Activated CD4-positive, CD25-positive, alpha-beta regulatory T cell treated with anti-CD3 and anti-CD28 coated beads, Interleukin-2, amount 50 U/mL, for 24 hours (primary cell): Measurements from ENCODE around the gene IQSEC1.

ENCODE experiments used
- ATAC-seq, 2 donors: fragments of 150-1000 bp; cut with Tn5 transposase; one replicate each; pipeline ENCODE4 v1.10.0; 2021; ENCODE audit warnings: mild to moderate bottlenecking in 1 of 2, moderate library complexity in 1 of 2

Gene IQSEC1

DNA sequence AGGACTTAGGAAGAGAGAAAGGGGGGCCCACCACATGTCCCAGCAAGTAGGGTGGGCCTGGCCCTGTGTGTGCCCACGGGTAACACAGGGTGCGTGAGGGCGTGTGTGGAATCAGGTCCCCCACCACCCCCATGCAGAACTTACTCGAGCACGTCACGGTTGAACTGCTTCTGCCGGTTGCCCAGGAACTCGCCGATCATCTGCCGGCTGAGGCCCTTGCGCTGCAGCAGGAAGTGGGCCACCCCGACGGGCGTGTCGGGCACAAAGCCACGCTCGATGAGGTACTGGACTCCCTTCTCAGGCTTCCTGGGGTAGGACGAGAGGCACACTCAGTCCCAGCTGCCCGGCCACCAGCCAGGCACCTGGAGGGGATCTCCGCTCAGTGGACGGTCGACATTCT lies 148.8 kb downstream of the IQSEC1 start:
- no peak for ATAC-seq

DNA sequence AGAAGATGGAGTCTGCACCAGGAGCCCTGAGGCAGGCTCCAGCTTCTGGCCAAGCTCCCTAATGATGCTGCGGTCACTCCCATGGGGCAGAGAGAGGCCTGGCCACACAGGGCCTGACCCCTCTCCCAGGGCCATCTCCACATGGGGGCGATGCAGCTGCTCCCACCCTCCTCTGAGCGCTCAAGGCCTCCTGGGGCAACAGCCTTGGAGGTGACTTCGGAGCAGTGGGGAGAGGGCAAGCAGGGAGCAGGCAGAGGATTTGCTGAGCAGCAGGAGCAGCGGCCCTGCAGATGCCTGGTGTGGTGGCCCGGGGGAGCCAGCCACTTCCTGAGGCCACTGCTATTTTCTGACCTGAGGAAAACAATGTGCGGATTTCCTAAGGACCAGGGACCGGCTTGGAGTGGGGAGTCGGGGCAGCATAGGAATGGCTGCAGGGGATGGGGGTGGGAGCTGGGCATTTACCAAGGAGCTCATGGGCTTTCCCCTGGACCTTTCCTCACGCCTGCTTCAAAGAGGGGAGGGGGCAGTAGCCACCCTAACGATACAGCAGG lies 150.3 kb downstream of the IQSEC1 start:
- ATAC-seq, result no peak

DNA sequence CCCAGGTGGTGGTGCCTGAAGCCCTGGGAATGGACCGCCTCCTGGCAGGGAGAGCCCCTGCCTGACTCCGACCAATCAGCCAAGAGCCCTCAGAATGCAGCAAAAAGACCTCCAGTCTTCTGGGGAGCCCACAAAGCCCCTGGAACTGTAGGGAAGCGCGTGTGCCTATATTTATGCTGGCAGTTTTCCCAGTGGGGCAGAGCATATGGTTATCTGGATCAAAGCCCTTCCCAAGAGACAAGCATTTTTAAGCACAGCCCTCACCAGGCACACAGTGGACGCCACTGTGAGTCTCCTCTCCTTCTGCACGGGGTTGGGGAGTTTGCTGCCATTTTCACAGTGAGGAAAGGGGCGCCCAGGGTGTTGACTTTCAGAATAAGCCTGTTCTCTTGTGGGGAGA lies 150.9 kb downstream of the IQSEC1 start:
- ATAC-seq, result no peak

DNA sequence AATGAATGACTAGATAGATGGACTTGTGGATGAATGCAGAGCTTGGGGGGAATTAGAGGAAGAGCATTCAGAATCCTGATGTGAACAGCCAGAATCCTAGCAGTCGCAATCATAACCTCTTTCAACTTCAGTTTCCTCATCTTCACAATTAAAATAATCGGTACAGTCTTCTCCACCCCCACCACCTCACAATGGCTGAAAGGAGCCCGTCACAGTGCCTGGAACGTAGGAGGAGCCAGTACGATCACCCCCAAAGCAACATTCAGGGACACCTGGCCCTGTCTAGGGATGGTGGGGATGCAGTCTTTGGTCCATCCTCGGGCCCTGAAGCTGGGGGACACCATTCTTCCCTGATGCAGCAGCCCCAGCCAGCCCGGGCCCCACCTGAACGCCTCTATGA lies 151.5 kb downstream of the IQSEC1 start:
- ATAC-seq, result no peak

DNA sequence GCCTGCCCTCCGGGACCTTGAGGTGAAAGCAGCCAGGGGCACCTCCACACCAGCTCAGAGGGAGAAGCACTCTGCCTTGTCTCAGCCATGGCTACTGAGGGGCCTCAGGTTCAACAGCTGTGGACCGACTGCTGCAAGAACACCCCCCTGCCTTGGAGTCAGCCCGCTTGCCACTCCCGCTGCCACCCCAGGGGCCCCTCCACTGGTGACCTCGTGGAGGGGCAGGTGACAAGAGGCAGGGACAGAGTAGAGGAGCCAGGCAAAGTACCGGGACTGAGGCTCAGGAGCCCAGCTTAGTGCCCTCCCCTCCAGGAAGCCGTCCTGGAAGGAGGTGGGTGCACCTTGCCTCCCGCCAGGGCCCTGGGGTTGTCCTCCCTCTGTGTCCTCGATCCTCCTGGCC lies 152.3 kb downstream of the IQSEC1 start:
- ATAC-seq, result no peak

DNA sequence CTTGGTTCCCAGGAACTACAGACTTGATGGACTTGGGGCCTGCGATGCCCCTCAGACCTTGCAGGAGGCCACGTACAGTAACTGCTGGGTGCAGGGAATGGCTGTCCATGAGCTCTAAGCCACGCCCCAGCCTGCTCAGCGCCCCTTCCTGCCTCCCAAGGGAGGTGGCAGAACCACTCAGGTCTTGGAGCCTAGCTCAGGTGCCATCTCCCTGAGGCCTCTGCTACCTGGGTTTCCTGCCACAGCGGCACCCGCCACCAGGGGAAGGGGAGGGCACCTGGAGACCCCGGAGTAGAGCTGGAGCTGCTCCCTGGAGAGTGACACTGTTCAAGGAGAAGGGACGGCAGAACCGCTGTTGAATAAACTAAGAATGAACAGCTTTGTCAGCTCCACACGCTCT lies 154.0 kb downstream of the IQSEC1 start:
- no peak for ATAC-seq

DNA sequence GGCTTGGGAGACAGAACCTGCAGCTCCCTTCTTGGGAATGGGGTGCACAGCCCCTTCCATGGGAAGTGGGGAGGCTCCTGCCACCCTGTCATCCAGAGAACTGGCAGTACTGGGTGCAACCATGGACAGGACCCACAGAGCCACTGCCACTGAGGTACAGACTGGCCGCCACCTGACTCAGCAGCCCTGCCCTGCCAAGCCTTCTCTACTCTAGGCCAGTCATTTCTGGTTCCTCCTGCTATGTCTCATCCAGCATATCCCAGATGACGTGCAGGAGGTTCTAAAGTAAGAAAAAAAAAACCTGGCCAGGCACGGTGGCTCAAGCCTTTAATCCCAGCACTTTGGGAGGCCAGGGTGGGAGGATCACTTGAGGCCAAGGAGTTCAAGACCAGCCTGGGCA lies 155.0 kb downstream of the IQSEC1 start:
- no peak for ATAC-seq

DNA sequence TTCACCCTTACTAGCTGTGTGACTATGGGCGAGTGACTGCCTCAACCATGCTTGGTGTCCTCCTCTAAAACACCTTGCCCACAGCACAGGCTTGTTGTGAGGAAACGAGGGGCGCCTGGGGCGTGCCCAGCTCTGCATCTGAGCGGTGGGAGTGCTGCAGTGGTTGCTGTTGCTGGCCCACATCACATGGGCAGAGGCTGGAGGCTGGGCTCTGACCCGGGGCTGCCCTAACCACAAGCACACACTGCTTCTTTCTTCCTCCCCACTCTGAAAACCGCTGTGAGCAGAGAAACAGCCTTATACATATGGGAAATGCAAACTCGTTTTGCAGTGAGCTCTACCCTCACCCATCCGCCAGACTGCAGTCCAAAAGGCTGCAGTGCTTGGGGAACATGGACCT lies 157.1 kb downstream of the IQSEC1 start:
- peak; percentile 25 to 51 for ATAC-seq

DNA sequence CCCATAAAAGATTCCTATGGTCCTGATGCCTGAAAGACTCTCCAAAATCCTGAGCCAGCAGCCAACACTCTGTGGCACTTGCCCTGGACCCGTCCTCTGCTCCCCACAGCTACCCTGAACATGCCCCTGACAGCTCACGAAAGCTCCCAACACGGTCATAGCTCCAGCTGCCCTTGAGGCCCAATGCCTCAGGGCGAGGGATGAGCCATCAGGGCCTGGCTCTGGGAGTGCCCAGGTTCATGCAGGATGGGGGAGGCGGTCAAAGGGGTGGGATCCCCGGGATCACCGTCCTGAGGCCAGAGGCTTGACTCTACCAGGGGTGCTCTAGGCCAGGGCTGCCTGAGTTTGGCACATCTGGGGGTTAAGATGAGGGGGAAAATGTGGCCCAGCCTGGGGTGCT lies 159.1 kb downstream of the IQSEC1 start:
- ATAC-seq, result no peak

DNA sequence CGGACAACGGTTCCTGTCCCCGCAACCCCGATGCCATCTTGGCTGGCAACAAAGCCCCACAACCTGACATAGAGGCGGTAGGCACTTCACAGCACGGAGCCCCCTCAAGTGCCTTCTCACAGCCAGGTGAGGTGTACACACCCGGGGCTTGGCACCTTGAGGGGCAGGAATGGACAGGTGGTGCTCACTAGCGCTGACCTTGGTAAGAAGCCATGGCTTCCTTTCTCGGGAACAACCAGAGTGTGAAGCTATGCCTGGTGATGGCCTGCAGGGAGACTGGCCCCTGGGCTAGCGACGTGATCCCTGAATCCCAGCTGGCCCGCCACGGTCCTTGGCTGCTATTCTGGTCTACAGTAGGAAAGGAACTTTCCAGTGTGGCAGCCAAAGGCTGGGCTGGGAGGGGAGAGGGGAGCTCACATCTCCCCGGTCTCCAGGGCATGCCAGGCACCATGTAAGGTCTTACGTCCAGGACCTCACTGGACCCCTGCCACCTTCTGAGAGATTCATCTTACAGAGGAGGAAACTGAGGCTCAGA lies 161.3 kb downstream of the IQSEC1 start:
- no peak for ATAC-seq

DNA sequence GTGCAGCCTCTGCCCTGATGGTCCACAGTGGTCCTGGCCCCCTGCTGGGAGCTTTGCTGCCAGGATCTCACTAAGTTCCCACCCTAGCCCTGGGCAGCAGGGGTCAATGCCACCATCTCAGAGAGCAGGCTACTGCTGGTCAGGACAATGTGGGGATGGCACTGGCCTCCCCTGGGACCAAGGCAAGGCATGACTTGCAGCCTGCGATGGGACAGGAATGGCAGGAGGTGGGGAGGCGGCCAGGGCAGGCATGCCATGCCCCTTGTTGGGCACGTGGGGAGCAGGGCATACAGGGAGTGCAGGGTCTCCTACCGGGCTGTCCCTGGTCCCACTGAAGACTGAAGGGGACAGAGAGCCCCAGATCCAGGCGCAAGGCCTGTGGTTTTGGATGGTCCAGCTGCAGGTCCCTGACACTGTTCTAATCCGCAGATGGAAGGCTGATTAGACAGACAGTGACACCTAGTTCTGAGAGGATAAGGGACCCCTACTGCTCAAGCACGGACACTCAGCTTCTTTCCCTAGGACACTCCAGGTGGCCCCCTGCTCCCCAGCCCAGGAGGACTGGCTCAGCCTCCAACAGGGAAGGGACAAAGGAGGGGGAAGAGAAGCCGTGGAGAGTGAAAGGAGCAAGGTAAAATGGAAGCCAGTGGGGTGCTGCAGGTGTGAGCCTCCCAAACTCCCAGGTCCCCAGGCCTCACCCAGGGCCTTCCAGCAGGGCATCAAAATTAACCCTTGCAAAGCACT lies 162.7 kb downstream of the IQSEC1 start:
- no peak for ATAC-seq

DNA sequence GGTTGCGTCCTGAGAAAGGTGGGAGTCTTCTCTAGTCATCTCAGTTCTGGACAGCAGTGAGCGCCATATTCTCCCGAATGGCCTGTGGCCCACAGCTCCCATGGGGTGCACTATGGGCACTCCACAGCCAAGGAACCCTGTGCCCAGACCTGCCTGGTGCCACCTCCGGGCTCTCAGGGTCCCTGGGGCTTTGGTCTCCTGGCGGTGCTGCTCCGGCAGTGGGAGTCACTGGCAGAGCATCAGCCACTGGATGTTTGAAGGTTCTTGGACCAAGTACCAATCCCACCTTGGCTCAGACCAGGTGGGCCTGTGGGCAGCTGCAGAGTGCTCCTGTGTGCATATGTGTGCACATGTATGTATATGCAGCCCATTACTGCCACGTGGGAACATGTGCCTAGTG lies 163.5 kb downstream of the IQSEC1 start:
- no peak for ATAC-seq

DNA sequence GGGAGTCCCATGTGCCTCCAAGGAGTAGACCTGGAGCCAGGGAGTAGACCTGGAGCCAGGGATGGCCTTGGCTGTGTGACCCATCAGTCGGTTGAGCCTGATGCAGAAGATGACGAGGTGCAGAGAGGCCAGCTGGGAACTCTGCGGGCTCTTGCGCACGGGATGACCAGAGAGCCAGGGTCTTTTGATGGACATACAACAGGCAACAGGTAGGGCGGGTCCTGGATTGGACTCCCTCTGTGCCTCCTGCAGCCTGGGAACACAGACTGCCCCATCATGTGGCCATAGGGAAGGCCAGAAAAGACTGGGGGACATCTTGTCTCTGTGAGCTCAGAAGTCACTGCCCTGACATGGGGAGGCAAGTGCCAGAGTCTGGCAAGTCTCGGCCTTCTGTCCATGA lies 164.4 kb downstream of the IQSEC1 start:
- ATAC-seq, result no peak

DNA sequence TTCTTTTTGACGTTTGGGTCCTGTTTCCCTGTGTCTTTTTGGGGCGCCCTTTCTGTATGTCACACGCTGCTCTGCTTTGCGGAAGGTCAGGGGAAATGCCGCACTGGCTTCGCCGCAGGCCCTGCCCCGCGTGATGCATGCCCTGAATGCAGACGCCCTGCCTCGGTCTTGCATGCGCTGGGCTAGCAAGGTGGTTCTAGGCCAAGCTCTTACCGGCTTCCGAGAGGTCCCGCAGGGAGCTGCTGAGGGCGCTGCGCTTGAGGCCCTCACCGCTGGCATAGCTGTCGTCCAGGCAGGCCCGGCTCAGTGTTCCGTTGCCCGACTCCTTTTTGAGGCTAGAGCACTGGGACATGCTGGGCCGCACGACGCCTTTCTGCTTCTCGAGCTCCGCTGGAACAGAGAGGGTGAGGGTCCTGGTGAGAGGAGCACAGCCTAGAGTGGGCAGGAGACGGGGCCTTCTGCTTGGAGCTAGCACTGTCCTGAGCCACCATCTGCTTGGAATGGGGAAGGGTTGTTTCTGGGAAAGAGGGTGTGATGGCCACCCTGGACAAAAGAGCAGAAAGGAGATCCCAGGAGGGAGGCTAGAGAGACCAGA lies 165.0 kb downstream of the IQSEC1 start:
- no peak for ATAC-seq

DNA sequence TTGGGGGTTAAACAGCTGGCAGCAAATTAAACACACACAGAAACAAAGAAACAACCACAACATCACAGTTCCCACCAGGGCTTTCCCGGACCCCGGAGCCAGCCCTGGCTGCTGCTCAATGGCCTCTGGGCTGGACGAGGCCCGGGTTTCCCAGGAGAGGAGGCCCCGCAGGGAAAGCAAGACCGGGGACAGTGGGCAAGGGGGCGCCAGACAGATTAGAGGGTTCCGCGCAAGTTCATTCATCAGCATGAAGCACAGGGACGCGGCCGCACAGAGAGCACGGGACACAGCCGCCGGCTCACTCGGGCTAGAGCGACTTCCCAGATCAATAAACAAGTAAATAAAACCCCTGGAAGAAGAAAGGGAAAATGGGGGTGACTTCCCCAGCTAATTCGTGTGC lies 165.5 kb downstream of the IQSEC1 start:
- no peak for ATAC-seq

DNA sequence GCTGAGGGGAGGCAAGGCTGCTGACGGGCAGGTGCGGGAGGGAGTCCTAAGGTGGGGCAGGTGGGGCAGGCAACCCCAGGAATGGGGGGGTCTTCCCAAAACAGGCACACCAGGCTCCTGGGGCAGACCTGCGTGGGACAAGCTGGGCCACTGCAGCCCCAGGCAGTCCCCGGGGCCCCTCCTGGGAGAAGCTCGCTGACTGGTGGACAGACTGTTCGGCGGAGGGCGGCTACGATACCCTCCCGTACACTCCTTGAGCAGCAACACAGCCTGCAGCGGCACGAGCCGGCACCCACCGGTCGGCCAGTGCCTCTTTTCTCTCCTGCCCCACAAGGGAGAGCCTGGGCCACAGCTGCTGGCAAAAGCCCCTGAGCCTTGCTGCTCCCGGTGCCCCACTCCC lies 165.9 kb downstream of the IQSEC1 start:
- ATAC-seq, result no peak

DNA sequence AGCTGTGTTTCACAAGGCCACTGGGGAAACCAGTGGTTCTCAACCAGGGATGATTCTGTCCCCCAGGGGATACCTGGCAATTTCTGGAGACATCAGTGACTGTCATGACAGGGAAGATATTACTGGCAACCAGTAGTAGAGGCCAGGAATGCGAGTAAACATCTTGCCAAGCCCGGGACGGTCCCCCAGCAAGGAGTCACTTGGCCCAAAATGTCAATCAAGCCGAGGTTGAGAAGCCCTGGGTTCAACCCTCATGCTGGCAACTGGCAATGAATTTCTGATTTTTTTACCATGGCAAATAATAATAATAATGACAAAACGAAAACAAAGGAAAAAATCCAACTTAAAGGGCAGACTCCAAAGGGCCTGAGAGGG lies 166.3 kb downstream of the IQSEC1 start:
- ATAC-seq, result no peak

DNA sequence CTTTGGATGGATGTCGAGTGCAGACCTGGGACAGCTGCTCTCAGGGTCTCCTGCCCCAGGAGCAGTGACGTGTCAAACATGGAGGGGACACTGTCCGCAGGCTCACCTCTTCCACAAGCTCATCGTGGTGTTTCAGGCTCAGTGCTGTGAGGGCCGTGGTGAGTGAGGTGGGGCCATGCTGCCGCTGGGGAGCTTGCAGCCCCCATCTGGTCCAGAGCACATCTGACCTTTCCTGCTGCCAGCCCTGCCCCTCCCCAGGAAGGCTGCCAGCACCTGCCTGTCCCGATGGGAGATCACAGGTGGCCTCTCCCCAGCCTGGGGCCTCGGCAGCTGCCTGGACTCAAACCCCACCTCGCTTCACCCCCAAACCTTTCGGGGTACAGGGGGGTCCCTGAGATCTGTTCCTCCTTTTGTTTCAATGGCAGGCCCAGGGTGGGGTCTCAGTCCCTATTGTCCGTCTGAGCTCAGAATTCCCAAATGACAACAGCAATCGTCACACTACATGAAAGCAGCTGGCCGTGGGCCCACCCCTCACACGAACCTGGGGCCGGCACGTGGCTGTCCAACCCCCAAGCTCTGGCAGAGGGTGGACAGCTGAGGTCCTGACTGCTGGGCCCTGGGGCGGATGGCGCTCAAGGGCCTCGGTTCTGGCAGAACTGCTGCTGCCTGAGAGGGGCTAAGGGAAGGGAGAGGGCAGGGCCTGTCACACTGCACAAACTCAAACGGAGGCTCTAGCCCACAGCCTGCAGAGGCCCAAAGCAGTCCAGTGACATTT lies 166.9 kb downstream of the IQSEC1 start:
- no peak for ATAC-seq

DNA sequence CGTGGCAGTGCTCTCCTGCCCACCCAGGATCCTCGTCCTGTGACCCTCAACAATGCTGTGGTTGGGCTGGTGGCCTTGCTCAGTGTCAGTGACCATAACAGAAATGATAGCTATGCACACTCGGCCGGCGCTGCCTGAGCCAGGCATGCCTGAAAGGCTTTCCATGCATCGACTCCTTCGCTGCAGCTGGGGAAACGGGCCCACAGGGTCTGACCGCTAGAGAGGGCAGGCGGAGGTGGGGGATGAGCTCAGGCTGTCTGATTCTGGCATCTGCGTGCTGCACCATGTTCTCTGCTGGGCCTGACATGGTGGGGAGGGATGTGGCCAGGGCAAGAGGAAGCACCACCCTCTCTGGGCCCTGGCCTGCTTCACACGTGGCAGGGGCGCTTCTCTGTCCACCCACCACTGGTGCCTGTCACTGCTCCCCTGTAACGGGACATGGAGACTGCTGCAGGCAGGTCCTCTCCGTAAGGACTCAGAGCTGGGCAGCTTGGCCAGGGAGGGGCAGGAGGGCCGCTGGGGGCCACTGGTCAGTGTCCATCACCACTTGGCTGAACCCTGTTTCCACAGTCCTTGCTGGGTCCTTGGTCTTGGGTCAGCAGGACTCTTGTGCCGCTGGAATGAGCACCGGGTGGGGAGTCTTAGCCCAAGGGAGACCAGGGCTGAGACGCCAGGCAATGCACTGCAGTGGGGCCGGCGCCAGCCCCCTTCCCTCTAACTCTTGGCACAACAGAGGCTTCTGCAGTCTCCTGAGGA lies 167.7 kb downstream of the IQSEC1 start:
- no peak for ATAC-seq

DNA sequence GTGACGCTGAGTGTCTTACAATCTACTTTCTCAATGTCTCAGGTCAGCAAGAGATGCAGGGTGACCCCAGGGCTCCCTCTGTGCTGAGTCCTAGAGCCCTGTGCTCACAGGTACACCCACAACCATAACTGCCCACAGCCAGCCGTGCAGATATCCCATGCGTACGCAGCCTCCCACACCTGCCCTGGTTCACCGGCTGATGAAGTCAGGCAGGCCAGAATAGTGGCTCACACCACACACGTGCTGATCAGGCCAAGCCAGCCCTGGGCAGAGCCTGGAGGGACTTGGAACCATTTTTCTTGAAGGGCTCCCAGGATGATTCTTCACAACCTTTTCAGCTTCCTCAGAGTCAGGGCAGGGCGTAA lies 168.3 kb downstream of the IQSEC1 start:
- ATAC-seq, result no peak

DNA sequence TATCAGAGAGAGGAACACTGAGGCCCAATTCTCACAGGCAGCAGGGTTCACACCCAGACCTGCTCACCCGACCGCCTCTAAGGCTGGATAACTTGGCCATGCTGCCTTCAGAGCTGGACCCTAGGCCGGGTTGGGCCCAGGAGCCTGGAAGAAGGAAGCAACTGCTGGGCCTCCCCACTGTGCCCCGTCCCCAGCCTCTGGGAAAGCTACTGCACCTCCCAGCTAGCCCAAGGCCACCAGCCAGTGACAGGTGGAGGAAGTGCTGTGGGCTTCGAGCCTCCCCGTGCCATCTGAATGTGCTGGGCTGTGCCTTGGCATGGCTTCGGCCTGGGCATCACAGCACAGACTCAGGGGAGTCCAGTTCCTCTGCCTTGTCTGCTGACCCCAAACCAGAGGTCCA lies 169.3 kb downstream of the IQSEC1 start:
- no peak for ATAC-seq

DNA sequence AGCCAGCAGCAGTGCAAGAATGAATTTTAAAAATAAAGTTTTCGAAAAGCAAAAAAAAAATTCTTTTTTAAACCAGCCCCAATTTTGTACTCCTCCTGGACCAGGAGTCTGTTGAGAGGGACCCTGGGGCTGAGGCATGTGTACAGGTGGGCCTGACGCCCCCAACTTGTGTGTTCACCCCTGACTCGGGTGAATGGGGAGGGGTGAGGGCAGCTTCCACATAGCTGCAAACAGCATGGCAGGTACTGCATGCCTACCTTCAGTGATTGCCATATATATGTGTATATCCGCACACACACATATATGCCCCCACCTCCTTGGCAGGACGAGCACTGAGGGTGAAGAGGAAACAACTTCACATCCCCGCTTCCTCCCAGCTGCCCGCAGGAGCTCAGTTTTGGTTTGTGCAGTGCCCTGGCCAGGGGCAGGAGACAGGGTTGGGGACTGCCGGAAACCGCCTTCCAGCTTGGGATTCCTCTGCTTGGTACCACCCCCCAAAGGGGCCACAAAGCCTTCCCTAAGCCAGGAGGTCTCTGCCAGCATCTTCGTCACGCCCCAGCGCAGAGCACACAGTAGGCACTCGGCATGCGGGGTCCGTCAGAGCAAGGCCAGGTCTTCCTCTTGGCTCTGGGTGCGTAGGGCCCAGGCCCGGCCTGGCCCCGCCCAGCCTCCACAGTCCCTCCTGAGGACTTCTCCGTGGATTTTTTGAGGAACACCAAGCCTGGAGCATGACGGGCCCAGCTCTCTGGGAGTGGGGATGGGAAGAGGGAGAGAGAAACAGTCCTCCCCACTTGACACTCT lies 170.0 kb downstream of the IQSEC1 start:
- ATAC-seq, result no peak
